ENCODE data around the gene IGF2.

Gene IGF2

DNA sequence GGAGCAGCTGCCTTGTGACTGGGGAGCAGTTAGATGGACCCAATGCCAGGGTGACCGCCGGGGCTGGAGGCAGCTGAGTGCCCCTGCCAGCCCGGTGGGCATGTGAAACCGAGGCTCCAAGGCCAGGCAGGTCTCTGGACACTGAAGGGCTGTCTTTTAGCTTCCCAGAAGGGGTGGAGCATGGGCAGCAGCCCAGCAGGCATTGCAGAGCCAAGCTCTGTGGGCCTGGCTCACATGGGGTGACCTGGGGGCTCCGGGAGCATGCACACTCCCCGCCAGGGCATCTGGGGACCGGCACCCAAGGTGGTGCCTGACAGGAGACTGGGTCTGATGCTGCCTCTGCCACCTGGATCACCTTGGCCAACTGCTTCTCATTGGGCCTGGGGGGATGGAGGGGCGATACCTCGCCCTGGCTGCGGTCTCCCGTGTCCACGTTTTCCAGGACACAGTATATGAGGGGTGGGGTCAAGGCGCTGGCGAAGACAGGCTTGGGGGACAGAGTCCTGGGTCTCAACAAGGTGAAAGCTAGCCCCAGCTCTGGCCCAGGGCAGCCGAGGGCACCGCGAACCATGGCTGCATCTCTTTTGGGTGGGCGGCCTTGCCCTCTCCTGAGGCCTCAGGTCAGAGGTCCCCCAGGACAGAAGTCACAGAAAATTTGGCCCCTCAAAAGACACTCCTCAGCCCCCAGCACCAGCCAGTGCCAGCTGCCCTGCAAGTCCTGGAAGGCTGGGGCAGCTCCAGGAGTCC, 18.3 kb upstream of the IGF2 start:
- TF ChIP-seq, protein P1, sequence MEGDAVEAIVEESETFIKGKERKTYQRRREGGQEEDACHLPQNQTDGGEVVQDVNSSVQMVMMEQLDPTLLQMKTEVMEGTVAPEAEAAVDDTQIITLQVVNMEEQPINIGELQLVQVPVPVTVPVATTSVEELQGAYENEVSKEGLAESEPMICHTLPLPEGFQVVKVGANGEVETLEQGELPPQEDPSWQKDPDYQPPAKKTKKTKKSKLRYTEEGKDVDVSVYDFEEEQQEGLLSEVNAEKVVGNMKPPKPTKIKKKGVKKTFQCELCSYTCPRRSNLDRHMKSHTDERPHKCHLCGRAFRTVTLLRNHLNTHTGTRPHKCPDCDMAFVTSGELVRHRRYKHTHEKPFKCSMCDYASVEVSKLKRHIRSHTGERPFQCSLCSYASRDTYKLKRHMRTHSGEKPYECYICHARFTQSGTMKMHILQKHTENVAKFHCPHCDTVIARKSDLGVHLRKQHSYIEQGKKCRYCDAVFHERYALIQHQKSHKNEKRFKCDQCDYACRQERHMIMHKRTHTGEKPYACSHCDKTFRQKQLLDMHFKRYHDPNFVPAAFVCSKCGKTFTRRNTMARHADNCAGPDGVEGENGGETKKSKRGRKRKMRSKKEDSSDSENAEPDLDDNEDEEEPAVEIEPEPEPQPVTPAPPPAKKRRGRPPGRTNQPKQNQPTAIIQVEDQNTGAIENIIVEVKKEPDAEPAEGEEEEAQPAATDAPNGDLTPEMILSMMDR (IDR thresholded peaks at IDR 0.05; ENCODE audit: insufficient read depth, low read length, missing control alignments) = no peak
- DNase-seq (ENCODE audit: low read depth, low spot score) = no peak
- CTCF ChIA-PET = interaction anchor here (1.1 to 15.8 kb wide), 14 partner anchors 9 to 507 kb away, joined by 3 to 1226 read pairs (median 8); partner anchors contain the start of gene SYT8
- H3K4me3 ChIP-seq (ENCODE audit: low read depth, low read length) = no peak overlapping the region
- POLR2A ChIA-PET = no interaction called here

DNA sequence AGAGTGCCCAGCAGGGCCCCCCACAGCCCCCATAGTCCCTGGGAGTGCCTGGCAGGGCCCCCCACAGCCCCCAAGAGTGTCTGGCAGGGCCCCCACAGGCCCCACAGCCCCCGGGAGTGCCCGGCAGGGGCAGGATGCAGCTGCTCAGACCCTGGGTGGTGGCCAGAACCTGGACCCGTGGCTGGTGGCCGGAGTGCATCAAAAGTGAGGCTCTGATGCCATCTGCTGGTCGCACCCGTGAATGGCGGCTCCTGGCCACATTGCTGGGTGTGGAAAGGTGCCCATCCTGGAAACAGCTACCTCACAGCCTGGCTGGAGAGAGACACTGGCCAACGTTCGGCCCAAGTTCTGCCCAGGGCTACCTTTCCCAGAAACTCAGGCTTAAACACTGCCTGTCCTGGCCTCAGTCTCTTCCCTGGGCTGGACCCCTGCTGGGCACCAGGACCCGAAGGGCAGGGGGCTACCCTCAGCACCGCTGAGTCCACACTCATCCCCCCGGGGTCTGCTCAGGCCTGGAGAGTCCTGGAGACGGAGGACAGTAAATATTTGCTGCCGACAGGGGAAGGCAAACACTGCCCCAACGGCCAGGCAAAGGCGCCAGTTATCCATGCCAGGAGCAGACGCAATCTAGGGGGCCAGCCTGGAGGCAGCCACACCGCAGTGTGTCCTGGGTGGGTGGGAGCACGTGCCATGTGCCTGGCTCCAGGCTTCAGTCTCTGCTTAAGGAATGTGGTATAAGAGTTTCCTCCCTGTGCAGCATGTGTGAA, 17.4 kb upstream of the IGF2 start:
- POLR2A ChIA-PET = no interaction called here
- CTCF ChIA-PET = interaction anchor here (0.6 to 15.8 kb wide), 30 partner anchors 9 to 517 kb away, joined by 3 to 1226 read pairs (median 5); partner anchors contain the start of genes SYT8 and TNNI2
- no peak for DNase-seq (ENCODE audit: low read depth, low spot score)
- no peak overlapping the region for H3K4me3 ChIP-seq (ENCODE audit: low read depth, low read length)
- TF ChIP-seq, protein P1 (IDR thresholded peaks at IDR 0.05; ENCODE audit: insufficient read depth, low read length, missing control alignments) = peak; percentile 94

DNA sequence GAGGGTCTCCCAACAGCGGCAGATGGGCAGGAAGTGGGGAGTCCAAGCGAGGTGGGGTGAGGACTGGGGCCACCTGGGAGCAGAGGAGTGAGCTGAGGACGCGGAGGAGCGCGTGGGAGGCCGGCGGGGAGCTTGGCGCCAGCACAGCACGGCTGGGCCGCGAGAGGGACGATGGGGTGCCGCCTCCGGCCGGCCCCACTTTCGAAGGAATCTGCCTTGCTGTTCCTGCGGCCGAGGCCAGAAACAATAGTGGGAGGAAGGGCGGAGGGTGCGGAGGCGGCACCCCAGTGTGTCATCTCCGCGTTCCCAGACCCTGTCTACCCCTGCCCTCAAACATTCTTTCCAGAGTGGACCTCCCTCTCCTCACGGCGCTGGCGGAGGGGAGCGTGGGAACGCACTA, 16.3 kb upstream of the IGF2 start:
- TF ChIP-seq, protein P1 (IDR thresholded peaks at IDR 0.05; ENCODE audit: insufficient read depth, low read length, missing control alignments) = no peak
- CTCF ChIA-PET = interaction anchor here (0.8 to 15.8 kb wide), 21 partner anchors 8 to 516 kb away, joined by 3 to 1226 read pairs (median 5); partner anchors contain the start of genes SYT8 and TNNI2
- no peak overlapping the region for H3K4me3 ChIP-seq (ENCODE audit: low read depth, low read length)
- DNase-seq (ENCODE audit: low read depth, low spot score) = no peak
- POLR2A ChIA-PET = no interaction called here

DNA sequence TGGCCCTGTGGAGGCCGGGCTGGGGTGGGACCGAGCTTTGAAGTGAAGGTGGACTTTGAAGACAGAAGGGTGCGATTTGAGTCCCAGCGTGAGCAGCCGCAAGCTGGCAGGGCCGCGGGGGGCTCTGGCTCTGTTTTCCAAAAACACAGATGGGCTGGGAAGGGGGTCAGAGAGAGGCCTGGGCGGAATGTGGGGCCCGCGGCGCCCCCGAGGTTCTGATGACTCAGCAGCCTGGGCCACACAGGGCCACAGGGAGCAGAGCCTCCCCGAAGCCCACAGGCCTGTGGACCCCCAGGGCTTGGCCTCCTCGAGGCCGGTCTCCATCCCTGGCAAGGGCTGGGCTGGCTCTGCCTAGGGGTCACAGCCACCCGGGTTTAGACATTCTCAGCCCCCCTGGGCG, 15.7 kb upstream of the IGF2 start:
- ChIA-PET CTCF (interaction anchor here (0.7 to 15.8 kb wide), 19 partner anchors 8 to 504 kb away, joined by 3 to 1226 read pairs (median 14); partner anchors contain the start of genes LSP1 and SYT8), POLR2A (no interaction called here)
- TF ChIP-seq, protein P1 (IDR thresholded peaks at IDR 0.05; ENCODE audit: insufficient read depth, low read length, missing control alignments) = no peak
- H3K4me3 ChIP-seq (ENCODE audit: low read depth, low read length) = no peak overlapping the region
- DNase-seq (ENCODE audit: low read depth, low spot score) = no peak

DNA sequence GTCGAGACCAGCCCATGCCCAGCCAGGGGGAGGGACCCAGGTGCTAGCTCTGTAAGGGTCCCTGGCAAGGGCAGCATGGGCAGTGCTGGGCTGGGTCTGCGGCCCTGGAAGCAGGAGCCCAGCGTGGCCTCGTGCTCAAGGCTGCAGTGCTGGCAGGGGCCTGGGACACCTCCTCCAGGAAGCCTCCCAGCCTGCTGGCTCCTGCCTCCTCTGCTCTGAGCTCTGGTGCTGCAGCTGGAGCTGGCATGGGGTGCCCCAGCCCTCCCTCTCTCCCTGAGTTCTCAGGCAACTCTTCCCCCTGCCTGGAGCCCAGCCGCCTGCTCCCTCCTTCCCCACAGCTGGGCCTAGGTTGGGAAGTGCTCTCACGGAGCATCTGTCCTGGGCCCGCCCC, 15.0 kb upstream of the IGF2 start:
- TF ChIP-seq, protein P1 (IDR thresholded peaks at IDR 0.05; ENCODE audit: insufficient read depth, low read length, missing control alignments) = no peak
- ChIA-PET CTCF (interaction anchor here (0.7 to 15.8 kb wide), 23 partner anchors 9 to 504 kb away, joined by 3 to 1226 read pairs (median 5); partner anchors contain the start of genes LSP1, SYT8 and TNNI2), POLR2A (no interaction called here)
- H3K4me3 ChIP-seq (ENCODE audit: low read depth, low read length) = no peak overlapping the region
- DNase-seq (ENCODE audit: low read depth, low spot score) = no peak

All from AG04449 (cell line).